ENCODE measurements around the gene COL23A1.

DNA sequence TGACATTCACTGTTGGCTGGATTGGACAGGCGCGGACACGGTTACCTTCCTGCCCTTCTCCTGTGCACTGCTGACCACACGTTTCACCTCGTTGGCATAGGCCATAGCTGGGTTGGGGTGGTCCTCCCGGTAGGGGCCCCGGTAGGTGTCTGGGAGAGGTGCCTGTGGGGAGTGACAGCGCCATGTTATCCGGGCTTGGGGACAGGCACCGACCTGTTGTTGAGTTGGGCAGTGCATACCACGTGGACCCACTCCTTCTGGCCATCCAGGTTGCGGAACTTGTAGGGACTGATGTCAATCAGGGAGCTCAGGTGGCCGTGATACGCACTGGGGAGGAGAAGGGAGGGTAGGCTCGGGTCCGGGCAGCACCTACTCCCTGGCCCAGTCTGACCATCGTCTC lies 365.8 kb downstream of the COL23A1 start:
- TF ChIP-seq TCF7L2 (IDR thresholded peaks at IDR 0.05; ENCODE audit: borderline replicate concordance, low read depth, low read length) = no peak
- no peak for TF ChIP-seq ZNF324 (tag by site-specific recombination; IDR thresholded peaks at IDR 0.05)
- no peak for TF ChIP-seq ZNF121 (tag by site-specific recombination; IDR thresholded peaks at IDR 0.05)
- TF ChIP-seq ZNF514 (tag by site-specific recombination; IDR thresholded peaks at IDR 0.05) = no peak
- TF ChIP-seq ZNF274 (IDR thresholded peaks at IDR 0.05; ENCODE audit: low read length) = no peak
- no peak for TF ChIP-seq ZNF274 (tag by site-specific recombination; IDR thresholded peaks at IDR 0.05; ENCODE audit: borderline replicate concordance)
- TF ChIP-seq, protein P1, sequence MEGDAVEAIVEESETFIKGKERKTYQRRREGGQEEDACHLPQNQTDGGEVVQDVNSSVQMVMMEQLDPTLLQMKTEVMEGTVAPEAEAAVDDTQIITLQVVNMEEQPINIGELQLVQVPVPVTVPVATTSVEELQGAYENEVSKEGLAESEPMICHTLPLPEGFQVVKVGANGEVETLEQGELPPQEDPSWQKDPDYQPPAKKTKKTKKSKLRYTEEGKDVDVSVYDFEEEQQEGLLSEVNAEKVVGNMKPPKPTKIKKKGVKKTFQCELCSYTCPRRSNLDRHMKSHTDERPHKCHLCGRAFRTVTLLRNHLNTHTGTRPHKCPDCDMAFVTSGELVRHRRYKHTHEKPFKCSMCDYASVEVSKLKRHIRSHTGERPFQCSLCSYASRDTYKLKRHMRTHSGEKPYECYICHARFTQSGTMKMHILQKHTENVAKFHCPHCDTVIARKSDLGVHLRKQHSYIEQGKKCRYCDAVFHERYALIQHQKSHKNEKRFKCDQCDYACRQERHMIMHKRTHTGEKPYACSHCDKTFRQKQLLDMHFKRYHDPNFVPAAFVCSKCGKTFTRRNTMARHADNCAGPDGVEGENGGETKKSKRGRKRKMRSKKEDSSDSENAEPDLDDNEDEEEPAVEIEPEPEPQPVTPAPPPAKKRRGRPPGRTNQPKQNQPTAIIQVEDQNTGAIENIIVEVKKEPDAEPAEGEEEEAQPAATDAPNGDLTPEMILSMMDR (tag by site-specific recombination; IDR thresholded peaks at IDR 0.05) = no peak
- TF ChIP-seq, protein P2, sequence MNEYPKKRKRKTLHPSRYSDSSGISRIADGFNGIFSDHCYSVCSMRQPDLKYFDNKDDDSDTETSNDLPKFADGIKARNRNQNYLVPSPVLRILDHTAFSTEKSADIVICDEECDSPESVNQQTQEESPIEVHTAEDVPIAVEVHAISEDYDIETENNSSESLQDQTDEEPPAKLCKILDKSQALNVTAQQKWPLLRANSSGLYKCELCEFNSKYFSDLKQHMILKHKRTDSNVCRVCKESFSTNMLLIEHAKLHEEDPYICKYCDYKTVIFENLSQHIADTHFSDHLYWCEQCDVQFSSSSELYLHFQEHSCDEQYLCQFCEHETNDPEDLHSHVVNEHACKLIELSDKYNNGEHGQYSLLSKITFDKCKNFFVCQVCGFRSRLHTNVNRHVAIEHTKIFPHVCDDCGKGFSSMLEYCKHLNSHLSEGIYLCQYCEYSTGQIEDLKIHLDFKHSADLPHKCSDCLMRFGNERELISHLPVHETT (tag by site-specific recombination; IDR thresholded peaks at IDR 0.05) = no peak
- TF ChIP-seq, protein P3, sequence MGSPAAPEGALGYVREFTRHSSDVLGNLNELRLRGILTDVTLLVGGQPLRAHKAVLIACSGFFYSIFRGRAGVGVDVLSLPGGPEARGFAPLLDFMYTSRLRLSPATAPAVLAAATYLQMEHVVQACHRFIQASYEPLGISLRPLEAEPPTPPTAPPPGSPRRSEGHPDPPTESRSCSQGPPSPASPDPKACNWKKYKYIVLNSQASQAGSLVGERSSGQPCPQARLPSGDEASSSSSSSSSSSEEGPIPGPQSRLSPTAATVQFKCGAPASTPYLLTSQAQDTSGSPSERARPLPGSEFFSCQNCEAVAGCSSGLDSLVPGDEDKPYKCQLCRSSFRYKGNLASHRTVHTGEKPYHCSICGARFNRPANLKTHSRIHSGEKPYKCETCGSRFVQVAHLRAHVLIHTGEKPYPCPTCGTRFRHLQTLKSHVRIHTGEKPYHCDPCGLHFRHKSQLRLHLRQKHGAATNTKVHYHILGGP (tag by site-specific recombination; IDR thresholded peaks at IDR 0.05) = no peak
- TF ChIP-seq, protein P4, sequence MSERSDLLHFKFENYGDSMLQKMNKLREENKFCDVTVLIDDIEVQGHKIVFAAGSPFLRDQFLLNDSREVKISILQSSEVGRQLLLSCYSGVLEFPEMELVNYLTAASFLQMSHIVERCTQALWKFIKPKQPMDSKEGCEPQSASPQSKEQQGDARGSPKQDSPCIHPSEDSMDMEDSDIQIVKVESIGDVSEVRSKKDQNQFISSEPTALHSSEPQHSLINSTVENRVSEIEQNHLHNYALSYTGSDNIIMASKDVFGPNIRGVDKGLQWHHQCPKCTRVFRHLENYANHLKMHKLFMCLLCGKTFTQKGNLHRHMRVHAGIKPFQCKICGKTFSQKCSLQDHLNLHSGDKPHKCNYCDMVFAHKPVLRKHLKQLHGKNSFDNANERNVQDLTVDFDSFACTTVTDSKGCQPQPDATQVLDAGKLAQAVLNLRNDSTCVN (tag by site-specific recombination; optimal IDR thresholded peaks at IDR 0.05) = no peak
- no peak for TF ChIP-seq ZNF623 (tag by site-specific recombination; IDR thresholded peaks at IDR 0.05)
- no peak for TF ChIP-seq ZBTB7A (tag by site-specific recombination; IDR thresholded peaks at IDR 0.05; ENCODE audit: low read depth)
- TF ChIP-seq ZNF239 (tag by site-specific recombination; IDR thresholded peaks at IDR 0.05) = no peak
- TF ChIP-seq REPIN1 (tag by site-specific recombination; IDR thresholded peaks at IDR 0.05; ENCODE audit: low read depth) = no peak
- TF ChIP-seq GLIS1 (tag by site-specific recombination; IDR thresholded peaks at IDR 0.05) = no peak

All from HEK293 (cell line).